ENCODE results near the gene RRAGD. TPM values are rescaled to one million over a fixed set of nuclear protein-coding genes. Genes with fewer than 3 reads are reported as not detected.

Gene RRAGD
- total RNA-seq, 1 donor from 2014 or later, result 4.5 TPM

- Mint-ChIP-seq H3K9me3 (ENCODE audit: unreplicated experiment) (no peaks in the 10 kb centered on the region), H3K4me1 (ENCODE audit: unreplicated experiment) (peaks cover 10% of the 10 kb centered on the region), H3K36me3 (ENCODE audit: unreplicated experiment) (no peaks in the 10 kb centered on the region), H3K4me3 (ENCODE audit: unreplicated experiment) (no peak overlapping the region), H3K27me3 (ENCODE audit: unreplicated experiment) (peaks cover 64% of the 10 kb centered on the region), H3K27ac (ENCODE audit: unreplicated experiment) (no peak overlapping the region)
- no peak for TF ChIP-seq CTCF (IDR thresholded peaks at IDR 0.05)
- peak; percentile 30 for DNase-seq (ENCODE audit: extremely low spot score, unreplicated experiment)
Measured at GRCh38 chr6:89409461-89410035, 2.5 kb downstream of the RRAGD start.

DNA sequence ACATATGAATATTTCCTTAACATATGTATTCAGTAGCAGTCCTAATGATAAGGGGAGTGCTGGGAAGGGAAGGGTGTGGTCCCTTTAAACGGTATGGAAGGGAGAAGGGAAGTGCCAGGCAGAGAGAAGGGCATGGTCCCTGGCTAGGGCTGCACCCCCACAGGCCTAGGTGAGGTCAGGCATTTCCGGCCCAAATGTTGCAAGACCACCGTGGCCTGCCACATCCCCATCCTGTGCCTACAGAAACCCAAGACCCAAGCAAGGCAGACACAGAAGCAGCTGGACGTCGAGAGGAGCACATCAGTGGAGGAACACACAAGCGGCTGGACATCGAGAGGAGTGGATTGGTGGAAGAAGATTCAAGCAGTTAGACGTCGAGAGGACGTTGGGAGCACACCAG, 5.9 kb downstream of the RRAGD start:
- Mint-ChIP-seq H3K27me3 (ENCODE audit: unreplicated experiment) (peaks cover 46% of the 10 kb centered on the region), H3K4me1 (ENCODE audit: unreplicated experiment) (peaks cover 6% of the 10 kb centered on the region)

DNA sequence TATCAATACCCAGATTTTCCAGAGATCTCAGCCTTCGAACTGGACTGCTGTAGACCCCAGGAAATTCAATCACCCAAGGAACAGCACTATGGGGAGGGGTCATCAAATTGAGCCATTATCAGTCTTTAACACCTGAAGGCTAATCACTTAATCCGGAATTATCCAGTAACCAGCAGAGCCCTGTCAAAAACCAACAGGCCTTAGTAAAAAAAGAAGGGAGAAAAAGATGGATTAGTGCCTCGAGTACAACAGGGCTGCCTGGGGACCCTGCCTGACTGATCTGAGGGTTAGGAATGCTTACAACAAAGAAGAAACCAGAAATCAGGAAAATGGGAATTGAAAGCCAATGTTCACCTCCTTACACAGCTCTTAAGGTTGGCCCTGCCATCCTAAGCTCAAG, 7.6 kb downstream of the RRAGD start:
- no peak overlapping the region for H3K4me3 Mint-ChIP-seq (ENCODE audit: unreplicated experiment)
- H3K36me3 Mint-ChIP-seq (ENCODE audit: unreplicated experiment), result no peaks in the 10 kb centered on the region
- no peaks in the 10 kb centered on the region for H3K4me1 Mint-ChIP-seq (ENCODE audit: unreplicated experiment)
- no peak for TF ChIP-seq CTCF (IDR thresholded peaks at IDR 0.05)
- no peaks in the 10 kb centered on the region for H3K9me3 Mint-ChIP-seq (ENCODE audit: unreplicated experiment)
- no peak for DNase-seq (ENCODE audit: extremely low spot score, unreplicated experiment)
- no peak overlapping the region for H3K27ac Mint-ChIP-seq (ENCODE audit: unreplicated experiment)
- peaks cover 33% of the 10 kb centered on the region for H3K27me3 Mint-ChIP-seq (ENCODE audit: unreplicated experiment)

More for the DNA sequence above, 5.9 kb downstream of the RRAGD start:
- peak; percentile 48 for DNase-seq (ENCODE audit: extremely low spot score, unreplicated experiment)
- Mint-ChIP-seq H3K36me3 (ENCODE audit: unreplicated experiment) (no peaks in the 10 kb centered on the region), H3K4me3 (ENCODE audit: unreplicated experiment) (no peak overlapping the region), H3K27ac (ENCODE audit: unreplicated experiment) (no peak overlapping the region), H3K9me3 (ENCODE audit: unreplicated experiment) (no peaks in the 10 kb centered on the region)
- no peak for TF ChIP-seq CTCF (IDR thresholded peaks at IDR 0.05)

- DNase-seq (ENCODE audit: extremely low spot score, unreplicated experiment), result no peak
- no peaks in the 10 kb centered on the region for H3K4me1 Mint-ChIP-seq (ENCODE audit: unreplicated experiment)
- no peaks in the 10 kb centered on the region for H3K36me3 Mint-ChIP-seq (ENCODE audit: unreplicated experiment)
- no peak for TF ChIP-seq CTCF (IDR thresholded peaks at IDR 0.05)
- no peaks in the 10 kb centered on the region for H3K9me3 Mint-ChIP-seq (ENCODE audit: unreplicated experiment)
- H3K27me3 Mint-ChIP-seq (ENCODE audit: unreplicated experiment), result peaks cover 21% of the 10 kb centered on the region
- H3K27ac Mint-ChIP-seq (ENCODE audit: unreplicated experiment), result no peak overlapping the region
- no peak overlapping the region for H3K4me3 Mint-ChIP-seq (ENCODE audit: unreplicated experiment)
Measured at GRCh38 chr6:89402776-89403175, 9.3 kb downstream of the RRAGD start.

DNA sequence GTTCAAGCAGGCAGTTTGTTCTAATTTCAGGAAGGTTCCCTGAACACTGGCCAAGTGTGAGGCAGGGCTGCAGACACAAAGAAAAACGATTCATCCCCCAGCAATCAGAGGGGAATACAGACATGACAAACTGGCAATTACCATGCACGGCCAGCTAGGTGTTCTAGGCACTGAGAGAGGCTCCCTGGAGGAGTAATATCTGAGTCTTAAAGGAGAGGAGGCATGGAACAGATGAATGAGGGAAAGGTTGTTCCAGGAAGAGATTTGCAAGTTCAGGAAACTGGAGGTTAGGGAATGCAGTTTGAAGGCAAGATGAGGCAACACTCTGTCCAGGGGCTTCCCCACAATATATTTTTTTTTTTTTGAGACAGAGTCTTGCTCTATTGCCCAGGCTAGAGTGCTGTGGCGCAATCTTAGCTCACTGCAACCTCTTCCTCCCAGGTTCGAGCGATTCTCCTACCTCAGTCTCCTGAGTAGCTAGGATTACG, 11.1 kb downstream of the RRAGD start:
- no peaks in the 10 kb centered on the region for H3K4me1 Mint-ChIP-seq (ENCODE audit: unreplicated experiment)

More for the DNA sequence above, 11.1 kb downstream of the RRAGD start:
- Mint-ChIP-seq H3K4me3 (ENCODE audit: unreplicated experiment) (no peak overlapping the region), H3K9me3 (ENCODE audit: unreplicated experiment) (no peaks in the 10 kb centered on the region), H3K27ac (ENCODE audit: unreplicated experiment) (no peak overlapping the region), H3K27me3 (ENCODE audit: unreplicated experiment) (peaks cover 9% of the 10 kb centered on the region), H3K36me3 (ENCODE audit: unreplicated experiment) (no peaks in the 10 kb centered on the region)
- no peak for DNase-seq (ENCODE audit: extremely low spot score, unreplicated experiment)
- no peak for TF ChIP-seq CTCF (IDR thresholded peaks at IDR 0.05)
